Trophoblast cell (in vitro differentiated cells and primary cell): Measurements from ENCODE around the gene HNRNPUL1.
A peak's percentile ranks its signal among the peaks of the same experiment; 100 is the strongest.

Experiments used
- DNase-seq, 2 donors: peaks; one replicate each; pipeline ENCODE4 v3.0.0-alpha.2; 2016
- H2AFZ ChIP-seq: 2 replicates; pipeline ENCODE4 v1.6.1; 2013; ENCODE audit warnings: low read length, moderate library complexity, mild to moderate bottlenecking; ENCODE audit not compliant: insufficient read depth, poor library complexity
- H2AK5ac ChIP-seq: 2 replicates; pipeline ENCODE4 v1.6.1; 2013; ENCODE audit warnings: mild to moderate bottlenecking, low read length
- H2BK120ac ChIP-seq: 2 replicates; pipeline ENCODE4 v1.6.1; 2013; ENCODE audit warnings: low read length, mild to moderate bottlenecking, moderate library complexity; ENCODE audit not compliant: insufficient read depth, poor library complexity
- H2BK12ac ChIP-seq: 2 replicates; pipeline ENCODE4 v1.6.1; 2013; ENCODE audit warnings: mild to moderate bottlenecking, low read length, moderate library complexity
- H2BK5ac ChIP-seq: 2 replicates; pipeline ENCODE4 v1.6.1; 2013; ENCODE audit warnings: low read length, low read depth, moderate library complexity, mild to moderate bottlenecking; ENCODE audit not compliant: poor library complexity
- H3K14ac ChIP-seq: 2 replicates; pipeline ENCODE4 v1.6.1; 2013; ENCODE audit warnings: mild to moderate bottlenecking, low read length
- H3K18ac ChIP-seq: 2 replicates; pipeline ENCODE4 v1.6.1; 2013; ENCODE audit warnings: mild to moderate bottlenecking, low read length
- H3K23ac ChIP-seq: 2 replicates; pipeline ENCODE4 v1.6.1; 2013; ENCODE audit warnings: low read length
- H3K27ac ChIP-seq: 2 replicates; pipeline ENCODE4 v1.5.1; 2013; ENCODE audit warnings: low read depth, mild to moderate bottlenecking, inconsistent platforms, low read length, moderate library complexity
- H3K27me3 ChIP-seq: 2 replicates; pipeline ENCODE4 v1.6.1; 2013; ENCODE audit warnings: inconsistent platforms, mild to moderate bottlenecking, low read length, moderate library complexity; ENCODE audit not compliant: insufficient read depth
- H3K36me3 ChIP-seq, 2 experiments: 1 replicate in 1 of 2; 2 replicates in 1 of 2; pipeline ENCODE4 v1.6.1; 2013; ENCODE audit warnings: low read length in 2 of 2, mild to moderate bottlenecking in 2 of 2, moderate library complexity in 1 of 2; ENCODE audit not compliant: insufficient read depth in 2 of 2, control insufficient read depth in 1 of 2
- H3K4ac ChIP-seq: 2 replicates; pipeline ENCODE4 v1.6.1; 2013; ENCODE audit warnings: low read depth, mild to moderate bottlenecking, low read length, moderate library complexity
- H3K4me1 ChIP-seq, 2 experiments: 1 replicate in 1 of 2; 2 replicates in 1 of 2; pipeline ENCODE4 v1.6.1; 2013; ENCODE audit warnings: low read length in 2 of 2, mild to moderate bottlenecking in 2 of 2, moderate library complexity in 1 of 2; ENCODE audit not compliant: insufficient read depth in 2 of 2, control insufficient read depth in 1 of 2
- H3K4me2 ChIP-seq: 2 replicates; pipeline ENCODE4 v1.6.1; 2013; ENCODE audit warnings: inconsistent platforms, mild to moderate bottlenecking, low read length, moderate library complexity
- H3K4me3 ChIP-seq: 2 replicates; pipeline ENCODE4 v1.5.1; 2013; ENCODE audit warnings: mild to moderate bottlenecking, low read depth, low read length, inconsistent platforms
- H3K79me1 ChIP-seq: one replicate; pipeline ENCODE4 v1.6.1; 2013; ENCODE audit warnings: low read length
- H3K79me2 ChIP-seq: 2 replicates; pipeline ENCODE4 v1.6.1; 2013; ENCODE audit warnings: low read length, mild to moderate bottlenecking; ENCODE audit not compliant: control insufficient read depth, insufficient read depth, poor library complexity
- H3K9ac ChIP-seq: 2 replicates; pipeline ENCODE4 v1.6.1; 2013; ENCODE audit warnings: mild to moderate bottlenecking, low read length
- H3K9me3 ChIP-seq: 2 replicates; pipeline ENCODE4 v1.6.1; 2013; ENCODE audit warnings: low read depth, mild to moderate bottlenecking, control low read depth, inconsistent platforms, low read length; ENCODE audit not compliant: insufficient read depth
- H4K12ac ChIP-seq: 2 replicates; pipeline ENCODE4 v1.6.1; 2013; ENCODE audit warnings: low read depth, mild to moderate bottlenecking, low read length, moderate library complexity
- H4K8ac ChIP-seq: 2 replicates; pipeline ENCODE4 v1.6.1; 2013; ENCODE audit warnings: low read depth, mild to moderate bottlenecking, low read length, moderate library complexity
- H4K91ac ChIP-seq: one replicate; pipeline ENCODE4 v1.6.1; 2013; ENCODE audit warnings: low read depth, mild to moderate bottlenecking, low read length, moderate library complexity
- WGBS: extraction: QIAGEN DNeasy Blood & Tissue Kit; methylation state at CpG from one replicate; pipeline ENCODE4 v1.1.7; 2013; ENCODE audit warnings: missing lambda C conversion rate; ENCODE audit not compliant: insufficient read length, insufficient coverage; ENCODE audit errors: extremely low coverage; 5-methylcytosine and 5-hydroxymethylcytosine counted together

Gene HNRNPUL1

GRCh38 chr19:41335467-41335866 lies 71.3 kb downstream of the HNRNPUL1 start:
- Histone ChIP-seq H4K12ac (no peak overlapping the region), H4K8ac (no peak overlapping the region), H3K18ac (no peak overlapping the region), H3K36me3 (peaks cover 55 to 59% of the 10 kb centered on the region in 2 experiments), H2AFZ (no peak overlapping the region), H2AK5ac (no peak overlapping the region), H2BK5ac (no peak overlapping the region), H3K4me2 (no peak overlapping the region), H3K23ac (no peak overlapping the region), H3K4me1 (no peaks in the 10 kb centered on the region), H2BK12ac (no peak overlapping the region), H3K27ac (no peak overlapping the region), H4K91ac (no peak overlapping the region), H3K9me3 (peaks cover 3% of the 10 kb centered on the region), H3K4me3 (no peak overlapping the region), H3K79me2 (no peaks in the 10 kb centered on the region), H3K27me3 (no peaks in the 10 kb centered on the region), H3K14ac (no peak overlapping the region), H3K4ac (no peak overlapping the region), H2BK120ac (no peak overlapping the region), H3K9ac (no peak overlapping the region), H3K79me1 (no peaks in the 10 kb centered on the region)
- no CpG with 5 or more reads among the region's 10 CpGs for WGBS
- peak in 1 of 2 donors; percentile 27 for DNase-seq

GRCh38 chr19:41339936-41340335 lies 75.8 kb downstream of the HNRNPUL1 start:
- H2AFZ ChIP-seq, result no peak overlapping the region
- no peaks in the 10 kb centered on the region for H3K79me2 ChIP-seq
- H3K23ac ChIP-seq, result no peak overlapping the region
- H3K79me1 ChIP-seq, result no peaks in the 10 kb centered on the region
- H2AK5ac ChIP-seq, result no peak overlapping the region
- WGBS, result no CpG with 5 or more reads among the region's 5 CpGs
- H2BK120ac ChIP-seq, result no peak overlapping the region
- H3K4ac ChIP-seq, result no peak overlapping the region
- H3K27ac ChIP-seq, result no peak overlapping the region
- H3K4me2 ChIP-seq, result no peak overlapping the region
- no peaks in the 10 kb centered on the region for H3K9me3 ChIP-seq
- no peak overlapping the region for H2BK12ac ChIP-seq
- no peak overlapping the region for H4K91ac ChIP-seq
- no peak overlapping the region for H3K4me3 ChIP-seq
- no peak overlapping the region for H3K18ac ChIP-seq
- no peak overlapping the region for H4K12ac ChIP-seq
- DNase-seq, result peak; percentile 51 to 93
- no peak overlapping the region for H3K9ac ChIP-seq
- H3K4me1 ChIP-seq, result no peaks in the 10 kb centered on the region
- H2BK5ac ChIP-seq, result no peak overlapping the region
- H3K27me3 ChIP-seq, result no peaks in the 10 kb centered on the region
- H4K8ac ChIP-seq, result no peak overlapping the region
- H3K36me3 ChIP-seq, result peaks cover 60 to 70% of the 10 kb centered on the region in 2 experiments
- H3K14ac ChIP-seq, result no peak overlapping the region

GRCh38 chr19:41341669-41342490 lies 77.7 kb downstream of the HNRNPUL1 start:
- Histone ChIP-seq H2BK120ac (no peak overlapping the region), H3K9ac (no peak overlapping the region), H4K91ac (no peak overlapping the region), H3K4me2 (no peak overlapping the region), H3K27me3 (no peaks in the 10 kb centered on the region), H3K14ac (no peak overlapping the region), H3K23ac (no peak overlapping the region), H4K12ac (no peak overlapping the region), H3K79me2 (no peaks in the 10 kb centered on the region), H2BK12ac (no peak overlapping the region), H2BK5ac (no peak overlapping the region), H2AK5ac (no peak overlapping the region), H4K8ac (no peak overlapping the region), H3K4ac (no peak overlapping the region), H3K4me3 (no peak overlapping the region), H3K4me1 (no peaks in the 10 kb centered on the region), H2AFZ (no peak overlapping the region), H3K36me3 (peaks cover 61 to 73% of the 10 kb centered on the region in 2 experiments), H3K18ac (no peak overlapping the region), H3K27ac (no peak overlapping the region), H3K9me3 (no peaks in the 10 kb centered on the region), H3K79me1 (no peaks in the 10 kb centered on the region)
- peak; percentile 67 to 77 for DNase-seq
- no CpG with 5 or more reads among the region's 20 CpGs for WGBS

- no peak overlapping the region for H3K4me3 ChIP-seq
- H2AK5ac ChIP-seq, result no peak overlapping the region
- H3K27me3 ChIP-seq, result no peaks in the 10 kb centered on the region
- no peak overlapping the region for H4K12ac ChIP-seq
- H3K9ac ChIP-seq, result no peak overlapping the region
- H4K8ac ChIP-seq, result no peak overlapping the region
- no peak overlapping the region for H3K4ac ChIP-seq
- peaks cover 57 to 65% of the 10 kb centered on the region in 2 experiments for H3K36me3 ChIP-seq
- H3K27ac ChIP-seq, result no peak overlapping the region
- H2BK5ac ChIP-seq, result no peak overlapping the region
- no peak overlapping the region for H2BK12ac ChIP-seq
- no peaks in the 10 kb centered on the region for H3K79me2 ChIP-seq
- DNase-seq, result no peak
- H3K14ac ChIP-seq, result no peak overlapping the region
- no peak overlapping the region for H2BK120ac ChIP-seq
- H4K91ac ChIP-seq, result no peak overlapping the region
- H3K18ac ChIP-seq, result no peak overlapping the region
- H3K4me2 ChIP-seq, result no peak overlapping the region
- H3K79me1 ChIP-seq, result no peaks in the 10 kb centered on the region
- H2AFZ ChIP-seq, result no peak overlapping the region
- WGBS, result no CpG with 5 or more reads among the region's 2 CpGs
- H3K23ac ChIP-seq, result no peak overlapping the region
- H3K4me1 ChIP-seq, result no peaks in the 10 kb centered on the region
- no peaks in the 10 kb centered on the region for H3K9me3 ChIP-seq
These were observed 80.0 kb downstream of the HNRNPUL1 start for GRCh38 chr19:41344162-41344561.
